ENCODE data around the gene PLD6.
"Not testable (repeated sequence)": the region's sequence is repeated elsewhere in the genome, so short reads cannot be mapped to it uniquely, and the experiment has no call there.

PLD6 gene

GRCh38 chr17:17206124-17206912 is at the start of gene PLD6:
TSS of gene PLD6 (minus strand) at chr17:17206333. CDS start at chr17:17206286, 47 bp downstream.
- peak; percentile 65 for DNase-seq (ENCODE audit: low spot score)

- DNase-seq (ENCODE audit: low spot score): not testable (repeated sequence)
Observed at GRCh38 chr17:17255689-17256088, 49.6 kb upstream of the PLD6 start.

- no peak for DNase-seq (ENCODE audit: low spot score)
Observed at GRCh38 chr17:17254036-17254435, 47.9 kb upstream of the PLD6 start.

GRCh38 chr17:17253406-17253805 is 47.3 kb upstream of the PLD6 start:
- DNase-seq (ENCODE audit: low spot score): no peak

- DNase-seq (ENCODE audit: low spot score): no peak
Observed at GRCh38 chr17:17252149-17252661, 46.1 kb upstream of the PLD6 start.

GRCh38 chr17:17246879-17247278 is 40.7 kb upstream of the PLD6 start:
- DNase-seq (ENCODE audit: low spot score): no peak

GRCh38 chr17:17243163-17243562 is 37.0 kb upstream of the PLD6 start:
- DNase-seq (ENCODE audit: low spot score): no peak

- no peak for DNase-seq (ENCODE audit: low spot score)
Observed at GRCh38 chr17:17242246-17242645, 36.1 kb upstream of the PLD6 start.

- no peak for DNase-seq (ENCODE audit: low spot score)
Observed at GRCh38 chr17:17241656-17242055, 35.5 kb upstream of the PLD6 start.

GRCh38 chr17:17239832-17240231 is 33.7 kb upstream of the PLD6 start:
- DNase-seq (ENCODE audit: low spot score): no peak

- peak; percentile 73 for DNase-seq (ENCODE audit: low spot score)
Observed at GRCh38 chr17:17237026-17237799, 31.1 kb upstream of the PLD6 start, which contains the start of gene FLCN. TSS of gene FLCN (minus strand) at chr17:17237168. CDS start at chr17:17228137, 9,031 bp downstream.

- no peak for DNase-seq (ENCODE audit: low spot score)
Observed at GRCh38 chr17:17236295-17237025, 30.3 kb upstream of the PLD6 start.

- no peak for DNase-seq (ENCODE audit: low spot score)
Observed at GRCh38 chr17:17235212-17236174, 29.4 kb upstream of the PLD6 start.

GRCh38 chr17:17232303-17232621 is 26.1 kb upstream of the PLD6 start:
- no peak for DNase-seq (ENCODE audit: low spot score)

- DNase-seq (ENCODE audit: low spot score): no peak
Observed at GRCh38 chr17:17231621-17232302, 25.6 kb upstream of the PLD6 start.

GRCh38 chr17:17229416-17230384 is 23.6 kb upstream of the PLD6 start:
- no peak for DNase-seq (ENCODE audit: low spot score)

- no peak for DNase-seq (ENCODE audit: low spot score)
Observed at GRCh38 chr17:17228521-17229279, 22.6 kb upstream of the PLD6 start.

- no peak for DNase-seq (ENCODE audit: low spot score)
Observed at GRCh38 chr17:17227608-17228520, 21.7 kb upstream of the PLD6 start.
